OCI-LY7 (cell line): ENCODE results near the gene KRT3.

Source experiments
- CTCF ChIP-seq: fragments of 200-600 bp; sonication (generic); conservative IDR thresholded peaks from 2 replicates; pipeline ENCODE4 v1.5.1; 2014; ENCODE audit warnings: mild to moderate bottlenecking, antibody characterized with exemption, low read length, moderate library complexity, mixed read lengths
- EZH2phosphoT487 ChIP-seq: fragments of 200-600 bp; sonication (generic); IDR thresholded peaks from 2 replicates; pipeline ENCODE4 v1.6.1; 2018; ENCODE audit warnings: low read depth, borderline replicate concordance, mild to moderate bottlenecking, mixed run types, antibody characterized with exemption, low read length, moderate library complexity, mixed read lengths

- TF ChIP-seq CTCF (no peak), EZH2phosphoT487 (no peak)
Observed at GRCh38 chr12:52818887-52819420, 23.0 kb upstream of the KRT3 start.
